Stimulated activated CD4-positive, alpha-beta T cell treated with anti-CD3 and anti-CD28 coated beads, Interleukin-12 subunit alpha, Interleukin-12 subunit beta, amount 100 ng/mL, for 24 hours (primary cell): ENCODE measurements around the gene SBSN.
"Not testable (repeated sequence)": the region's sequence is repeated elsewhere in the genome, so short reads cannot be mapped to it uniquely, and the experiment has no call there.

Experiments used
- DNase-seq, 2 experiments: peaks; one replicate each; pipeline ENCODE4 v3.0.0-alpha.2; 2020; ENCODE audit warnings: low read depth in 2 of 2

The SBSN gene

GRCh38 chr19:35476149-35476548, 52.0 kb downstream of the SBSN start:
- no peak for DNase-seq

- DNase-seq = not testable (repeated sequence)
Measured at GRCh38 chr19:35474594-35474993, 53.5 kb downstream of the SBSN start.

- DNase-seq = no peak
Measured at GRCh38 chr19:35474104-35474503, 54.0 kb downstream of the SBSN start.
